ENCODE measurements around the gene FES.
"Not testable (repeated sequence)": the region's sequence is repeated elsewhere in the genome, so short reads cannot be mapped to it uniquely, and the experiment has no call there.

FES gene

DNA sequence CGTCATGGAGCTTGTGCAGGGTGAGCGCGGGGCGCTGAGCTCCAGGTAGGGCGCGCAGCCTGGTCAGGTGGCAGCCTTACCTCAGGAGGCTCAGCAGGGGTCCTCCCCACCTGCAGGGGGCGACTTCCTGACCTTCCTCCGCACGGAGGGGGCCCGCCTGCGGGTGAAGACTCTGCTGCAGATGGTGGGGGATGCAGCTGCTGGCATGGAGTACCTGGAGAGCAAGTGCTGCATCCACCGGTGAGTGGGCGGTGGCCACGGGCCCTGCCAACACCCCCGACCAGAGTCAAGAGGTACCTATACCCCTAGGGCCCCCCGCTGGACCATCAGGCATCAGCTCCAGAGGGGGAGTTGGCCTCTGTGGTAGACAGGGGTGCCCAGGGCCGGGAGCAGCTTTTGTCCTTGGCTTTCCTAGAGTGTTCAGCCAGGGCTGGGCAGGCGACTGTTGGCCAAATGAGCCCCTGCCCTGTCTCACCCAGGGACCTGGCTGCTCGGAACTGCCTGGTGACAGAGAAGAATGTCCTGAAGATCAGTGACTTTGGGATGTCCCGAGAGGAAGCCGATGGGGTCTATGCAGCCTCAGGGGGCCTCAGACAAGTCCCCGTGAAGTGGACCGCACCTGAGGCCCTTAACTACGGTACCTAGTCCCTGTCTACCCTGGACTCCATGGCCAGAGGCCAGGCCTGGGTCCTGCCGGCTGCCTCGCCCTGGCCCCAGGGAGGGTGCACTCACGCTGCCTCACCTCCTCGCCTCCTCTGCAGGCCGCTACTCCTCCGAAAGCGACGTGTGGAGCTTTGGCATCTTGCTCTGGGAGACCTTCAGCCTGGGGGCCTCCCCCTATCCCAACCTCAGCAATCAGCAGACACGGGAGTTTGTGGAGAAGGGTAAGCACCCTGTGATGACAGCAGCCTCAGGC lies 9.1 kb downstream of the FES start:
- DNase-seq: peak; percentile 37

GRCh38 chr15:90895571-90896117 lies 11.3 kb downstream of the FES start:
- DNase-seq: no peak

DNA sequence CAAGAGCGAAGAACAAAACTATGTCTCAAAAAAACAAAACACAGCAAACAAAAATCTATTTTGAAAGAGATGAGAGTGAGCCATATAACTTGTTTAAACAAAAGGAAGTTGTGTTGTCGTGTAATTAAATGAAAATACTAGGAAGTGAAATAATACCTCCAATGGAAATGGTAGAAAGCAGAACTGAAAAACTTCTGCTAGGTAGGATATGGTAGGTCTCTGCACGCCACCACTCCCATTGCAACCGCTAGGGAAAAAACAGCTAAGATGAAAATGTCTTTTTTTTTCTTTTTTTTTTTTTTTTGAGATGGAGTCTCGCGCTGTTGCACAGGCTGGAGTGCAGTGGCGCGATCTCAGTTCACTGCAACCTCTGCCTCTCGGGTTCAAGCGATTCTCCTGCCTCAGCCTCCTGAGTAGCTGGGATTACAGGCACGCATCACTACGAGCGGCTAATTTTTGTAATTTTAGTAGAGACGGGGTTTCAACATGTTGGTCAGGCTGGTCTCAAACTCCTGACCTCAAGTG lies 12.9 kb downstream of the FES start:
- DNase-seq: not testable (repeated sequence)

GRCh38 chr15:90901175-90902039 lies 17.1 kb downstream of the FES start:
- DNase-seq: no peak

GRCh38 chr15:90902040-90902839 lies 17.9 kb downstream of the FES start:
- DNase-seq: peak; percentile 75

DNA sequence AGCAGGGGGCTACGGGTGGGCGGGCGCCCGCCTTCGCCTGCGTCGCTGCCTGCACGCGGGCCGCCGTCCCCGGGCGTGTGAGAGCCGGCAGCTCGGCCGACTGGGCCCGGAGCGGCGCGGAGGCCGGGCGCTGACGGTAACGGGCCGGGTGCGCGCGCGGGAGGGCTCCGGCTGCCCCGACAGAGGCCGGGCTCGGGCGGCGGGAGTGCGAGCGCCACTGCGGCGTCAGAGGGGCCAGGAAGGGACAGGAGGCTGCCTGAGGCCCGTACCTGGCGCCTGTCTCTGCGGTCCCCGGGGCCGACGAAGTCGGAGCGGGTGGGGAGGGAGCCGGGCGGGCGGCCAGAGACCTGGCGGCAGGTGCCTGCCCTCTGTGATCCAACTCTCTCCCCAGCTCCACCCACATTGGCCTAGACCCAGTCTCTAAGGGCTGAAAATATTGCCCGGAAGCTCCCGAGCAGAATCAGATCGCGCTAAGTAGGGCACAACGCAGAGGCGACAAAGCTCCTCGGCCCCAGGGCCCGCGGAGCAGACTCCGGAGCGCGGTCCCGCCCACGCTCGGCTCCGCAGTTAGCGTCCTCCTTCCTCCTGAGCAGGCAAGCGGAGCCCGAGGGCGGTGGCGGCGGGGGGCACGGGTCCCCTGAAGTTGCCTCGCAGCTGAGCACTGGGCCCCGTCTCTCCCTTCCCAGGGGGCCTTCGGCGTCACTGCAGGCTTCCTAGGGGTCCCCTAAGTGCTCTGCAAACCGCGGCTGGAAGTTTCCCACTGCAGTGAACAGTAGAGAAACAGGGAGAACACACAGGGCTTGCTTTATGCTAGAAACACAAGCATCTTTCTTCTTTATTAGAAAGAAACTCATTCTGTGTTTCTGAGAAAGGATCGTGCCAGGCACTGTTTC lies 18.8 kb downstream of the FES start, which contains the start of gene MAN2A2:
MAN2A2 (plus strand) TSS at position 463 of the 893 bp plus-strand sequence. CDS start 906 bp downstream, outside the sequence.
- peak; percentile 87 for DNase-seq

DNA sequence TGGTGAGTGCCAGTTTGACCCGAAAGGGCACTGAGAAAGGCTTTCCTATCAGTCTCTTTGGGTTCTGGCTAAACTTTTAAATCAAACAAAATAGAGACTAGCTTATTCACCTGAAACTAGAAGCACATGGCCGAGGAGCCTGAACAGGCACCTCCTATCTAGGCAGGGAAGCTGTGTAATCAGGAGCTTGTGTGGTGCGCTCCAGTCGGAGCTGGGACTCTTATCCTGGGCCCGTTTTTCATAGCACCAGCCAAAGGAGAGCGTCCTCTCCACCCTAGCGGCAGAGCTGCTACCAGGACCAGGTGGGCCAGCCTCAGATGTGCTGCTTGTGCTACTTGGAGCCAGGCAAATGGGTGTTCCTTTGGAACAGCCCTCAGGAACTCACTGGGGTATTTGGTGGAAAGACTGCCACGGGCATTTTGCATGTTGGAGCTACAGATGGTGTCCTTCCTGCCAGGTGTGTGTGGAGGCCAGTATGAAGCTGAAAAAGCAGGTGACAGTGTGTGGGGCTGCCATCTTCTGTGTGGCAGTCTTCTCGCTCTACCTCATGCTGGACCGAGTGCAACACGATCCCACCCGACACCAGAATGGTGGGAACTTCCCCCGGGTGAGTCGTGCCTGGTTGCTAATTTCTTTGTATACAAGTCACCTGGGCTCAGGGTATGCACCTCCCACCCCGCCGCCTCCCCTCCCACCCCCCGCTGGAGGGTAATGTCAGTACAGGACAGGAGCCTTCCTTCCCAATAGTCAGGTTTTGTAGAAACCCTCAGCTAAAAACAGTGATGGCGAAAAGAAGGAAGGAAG lies 19.6 kb downstream of the FES start:
- DNase-seq: peak; percentile 32

GRCh38 chr15:90904746-90905145 lies 20.4 kb downstream of the FES start:
- DNase-seq: no peak

DNA sequence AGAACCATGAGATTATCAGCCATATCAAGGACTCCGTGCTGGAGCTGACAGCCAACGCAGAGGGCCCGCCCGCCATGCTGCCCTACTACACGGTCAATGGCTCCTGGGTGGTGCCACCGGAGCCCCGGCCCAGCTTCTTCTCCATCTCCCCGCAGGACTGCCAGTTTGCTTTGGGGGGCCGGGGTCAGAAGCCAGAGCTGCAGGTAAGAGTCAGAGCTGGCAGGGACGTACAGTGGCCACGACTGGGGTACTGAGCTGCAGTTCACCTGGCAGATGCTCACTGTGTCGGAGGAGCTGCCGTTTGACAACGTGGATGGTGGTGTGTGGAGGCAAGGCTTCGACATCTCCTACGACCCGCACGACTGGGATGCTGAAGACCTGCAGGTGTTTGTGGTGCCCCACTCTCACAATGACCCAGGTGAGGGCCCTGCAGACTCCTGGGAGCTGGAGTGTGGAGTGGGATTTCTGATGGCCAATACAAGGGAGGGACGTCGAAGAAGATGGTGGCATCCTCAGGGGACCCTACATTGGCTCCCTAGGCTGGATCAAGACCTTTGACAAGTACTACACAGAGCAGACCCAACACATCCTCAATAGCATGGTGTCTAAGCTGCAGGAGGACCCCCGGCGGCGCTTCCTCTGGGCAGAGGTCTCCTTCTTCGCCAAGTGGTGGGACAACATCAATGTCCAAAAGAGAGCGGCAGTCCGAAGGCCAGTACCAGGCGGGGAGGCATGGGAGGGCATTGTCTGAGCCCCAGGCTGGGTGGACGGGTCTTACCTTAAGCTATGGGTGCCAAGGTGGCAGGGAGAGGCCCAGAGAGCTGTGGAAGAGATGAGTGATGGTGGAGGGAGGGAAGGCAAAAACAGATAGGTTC lies 21.2 kb downstream of the FES start:
- DNase-seq: no peak

GRCh38 chr15:90906181-90906849 lies 22.0 kb downstream of the FES start:
- no peak for DNase-seq

GRCh38 chr15:90907051-90907660 lies 22.9 kb downstream of the FES start:
- DNase-seq: no peak

DNA sequence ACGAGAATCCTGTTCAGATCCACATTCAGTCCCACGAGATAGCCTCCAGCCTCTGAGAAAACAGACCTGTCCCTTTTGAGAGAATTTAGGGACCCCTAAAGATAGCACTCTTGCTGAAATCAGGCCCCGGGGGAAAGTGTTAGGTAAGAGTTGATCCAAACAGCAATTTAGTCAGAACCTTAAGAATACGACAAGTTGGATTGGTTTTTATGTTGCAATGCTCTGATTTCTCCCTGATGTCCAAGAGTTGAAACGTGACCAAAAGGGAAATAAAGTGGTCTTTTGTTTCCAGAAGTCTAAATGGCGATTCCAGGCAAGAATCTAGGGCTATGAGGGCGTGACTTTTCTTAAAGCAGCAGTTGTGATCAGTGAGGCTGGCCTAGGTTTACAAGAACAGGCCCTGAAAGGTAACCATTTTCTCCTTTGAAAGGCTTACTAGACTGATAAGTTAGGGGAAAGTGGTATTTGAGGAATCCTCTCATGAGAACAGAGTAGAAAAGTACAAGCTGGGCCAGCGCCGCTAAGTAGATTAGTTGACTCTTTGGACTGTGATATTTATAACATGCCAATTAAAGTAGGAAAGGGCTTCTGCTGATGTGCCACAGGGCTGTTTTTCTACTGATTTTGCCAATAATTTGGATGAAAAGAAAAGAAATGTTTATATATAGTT lies 23.7 kb downstream of the FES start:
- no peak for DNase-seq

DNA sequence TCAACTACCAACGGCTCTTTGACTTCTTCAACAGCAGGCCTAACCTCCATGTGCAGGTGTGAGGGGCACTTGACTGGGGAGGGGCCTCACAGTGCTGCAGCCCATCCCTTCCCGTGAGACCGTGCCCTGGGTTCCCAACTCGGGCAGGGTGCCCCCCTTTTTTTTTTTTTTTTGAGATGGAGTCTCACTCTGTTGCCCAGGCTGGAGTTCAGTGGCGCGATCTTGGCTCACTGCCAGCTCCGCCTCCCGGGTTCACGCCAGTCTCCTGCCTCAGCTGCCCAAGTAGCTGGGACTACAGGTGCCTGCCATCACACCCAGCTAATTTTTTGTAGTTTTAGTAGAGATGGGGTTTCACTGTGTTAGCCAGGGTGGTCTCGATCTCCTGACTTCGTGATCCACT lies 25.1 kb downstream of the FES start:
- not testable (repeated sequence) for DNase-seq

GRCh38 chr15:90909976-90910375 lies 25.7 kb downstream of the FES start:
- no peak for DNase-seq

GRCh38 chr15:90910441-90911301 lies 26.4 kb downstream of the FES start:
- no peak for DNase-seq

- no peak for DNase-seq
Observed at GRCh38 chr15:90911302-90911623, 27.0 kb downstream of the FES start.
